Gastrocnemius medialis (tissue), 4 donors: ENCODE data around the gene GRIK1. TPM values are rescaled to one million over a fixed set of nuclear protein-coding genes. Genes with fewer than 3 reads are reported as not detected.

Experiments used
- ATAC-seq, 2 donors: fragments of 150-250 bp; one replicate each; pipeline ENCODE4 v1.9.1; 2016
- DNase-seq, 2 donors: peaks; one replicate each; pipeline ENCODE4 v3.0.0-alpha.2; 2019
- H3K27ac ChIP-seq, 4 donors: fragments of 200-600 bp; sonication (generic); 1 replicate in 1 of 4; 2 replicates in 3 of 4; pipeline ENCODE4 v1.5.1; 2016 to 2018; ENCODE audit warnings: mild to moderate bottlenecking in 2 of 4, moderate library complexity in 1 of 4
- H3K27me3 ChIP-seq, 3 donors: fragments of 200-600 bp; sonication (generic) in 2 of 3; 1 replicate in 1 of 3; 2 replicates in 2 of 3; pipeline versions ENCODE4 v1.5.1 to v1.6.0; 2016 to 2019; ENCODE audit warnings: mild to moderate bottlenecking in 1 of 3, moderate library complexity in 1 of 3
- H3K36me3 ChIP-seq, 2 donors: fragments of 200-600 bp; sonication (generic) in 1 of 2; one replicate each; pipeline ENCODE4 v1.5.1; 2017 to 2018
- H3K4me1 ChIP-seq, 2 donors: fragments of 200-600 bp; sonication (generic) in 1 of 2; one replicate each; pipeline ENCODE4 v1.5.1; 2016 to 2017; ENCODE audit warnings: mild to moderate bottlenecking in 2 of 2
- H3K4me3 ChIP-seq, 4 donors: fragments of 200-600 bp; sonication (generic) in 3 of 4; 1 replicate in 1 of 4; 2 replicates in 3 of 4; pipeline ENCODE4 v1.5.1; 2016 to 2019; ENCODE audit warnings: mild to moderate bottlenecking in 2 of 4
- H3K9me3 ChIP-seq, 3 donors: fragments of 200-600 bp; sonication (generic) in 2 of 3; 1 replicate in 1 of 3; 2 replicates in 2 of 3; pipeline ENCODE4 v1.5.1; 2016 to 2019
- CTCF ChIP-seq, 5 experiments: fragments of 450-650 bp in 3 of 5; fragments of 200-600 bp in 2 of 5; sonication (generic) in 2 of 5; IDR thresholded peaks in 4 of 5; conservative IDR thresholded peaks in 1 of 5; 1 replicate in 4 of 5; 2 replicates in 1 of 5; pipeline ENCODE4 v1.5.1; 2016 to 2019; ENCODE audit warnings: antibody characterized with exemption in 5 of 5, mild to moderate bottlenecking in 3 of 5, moderate library complexity in 3 of 5
- POLR2A ChIP-seq, 2 donors: fragments of 450-650 bp; IDR thresholded peaks; one replicate each; pipeline ENCODE4 v1.6.1; 2017; ENCODE audit warnings: antibody characterized with exemption in 2 of 2, mild to moderate bottlenecking in 2 of 2, moderate library complexity in 2 of 2
- in situ Hi-C, 4 donors: fragments of 200-750 bp; cut with MboI; loops; one replicate each; pipeline versions ENCODE4 v1.15.0 to v1.8.0; 2017; ENCODE audit warnings: low sequenced_read_pairs in 4 of 4
- intact Hi-C: fragments of 100-400 bp; cut with DNase I; formaldehyde crosslinking; loops from one replicate; pipeline ENCODE4 v1.15.1; 2023; ENCODE audit warnings: low total_unique reads
- total RNA-seq, 4 donors: library from RNA; depleted of rRNA; stranded (reverse); fragments of >200 nt; gene quantifications; one replicate each; pipeline versions ENCODE4 v1.1.0 to v1.2.3, GENCODE V29; 2016

GRIK1 gene
- total RNA-seq: under 1 TPM in 1 of 4 donors, not detected in 3; 0.13 TPM

- no peak within 1 kb of the TSS for H3K4me3 ChIP-seq
- in situ Hi-C loops: no loop called here
- no peak for TF ChIP-seq POLR2A (IDR thresholded peaks at IDR 0.05)
- TF ChIP-seq CTCF (IDR thresholded peaks at IDR 0.05 in 4 of 5, conservative IDR thresholded peaks at IDR 0.05 in 1 of 5): no peak
- intact Hi-C loops: no loop called here
- H3K27ac ChIP-seq: no peak within 1 kb of the TSS
- DNase-seq (no peak), ATAC-seq (no peak)
- no peaks in the 10 kb centered on the region for H3K9me3 ChIP-seq
- H3K27me3 ChIP-seq: peaks cover 21 to 32% (median 26%) of the 10 kb centered on the region in 3 donors
- H3K4me1 ChIP-seq: no peaks in the 10 kb centered on the region
- H3K36me3 ChIP-seq: no peaks in the 10 kb centered on the region
These were observed at the start of gene GRIK1 for GRCh38 chr21:29939924-29940275. Gene GRIK1, minus strand, starts transcription at chr21:29939996.

GRCh38 chr21:29987762-29988161, 48.0 kb upstream of the GRIK1 start:
- ATAC-seq (no peak), DNase-seq (no peak)
- Histone ChIP-seq H3K9me3 (no peaks in the 10 kb centered on the region), H3K27ac (no peak overlapping the region), H3K27me3 (no peaks in the 10 kb centered on the region), H3K4me3 (no peak overlapping the region), H3K36me3 (no peaks in the 10 kb centered on the region), H3K4me1 (no peaks in the 10 kb centered on the region)
- in situ Hi-C loops (no loop called here), intact Hi-C loops (no loop called here)
- TF ChIP-seq CTCF (IDR thresholded peaks at IDR 0.05 in 4 of 5, conservative IDR thresholded peaks at IDR 0.05 in 1 of 5): no peak
- TF ChIP-seq POLR2A (IDR thresholded peaks at IDR 0.05): no peak

GRCh38 chr21:29985866-29986265, 46.1 kb upstream of the GRIK1 start:
- Histone ChIP-seq H3K4me1 (no peaks in the 10 kb centered on the region), H3K27ac (no peak overlapping the region), H3K27me3 (no peaks in the 10 kb centered on the region), H3K36me3 (no peaks in the 10 kb centered on the region), H3K4me3 (no peak overlapping the region), H3K9me3 (no peaks in the 10 kb centered on the region)
- DNase-seq (no peak), ATAC-seq (no peak)
- TF ChIP-seq CTCF (IDR thresholded peaks at IDR 0.05 in 4 of 5, conservative IDR thresholded peaks at IDR 0.05 in 1 of 5): no peak
- no peak for TF ChIP-seq POLR2A (IDR thresholded peaks at IDR 0.05)
- in situ Hi-C loops (no loop called here), intact Hi-C loops (no loop called here)

GRCh38 chr21:29979043-29979442, 39.2 kb upstream of the GRIK1 start:
- H3K27me3 ChIP-seq: no peaks in the 10 kb centered on the region
- in situ Hi-C loops: no loop called here
- intact Hi-C loops: no loop called here
- H3K27ac ChIP-seq: no peak overlapping the region
- no peaks in the 10 kb centered on the region for H3K4me1 ChIP-seq
- no peak for DNase-seq
- H3K36me3 ChIP-seq: no peaks in the 10 kb centered on the region
- ATAC-seq: no peak
- TF ChIP-seq CTCF (IDR thresholded peaks at IDR 0.05 in 4 of 5, conservative IDR thresholded peaks at IDR 0.05 in 1 of 5) (no peak), POLR2A (IDR thresholded peaks at IDR 0.05) (no peak)
- H3K9me3 ChIP-seq: no peaks in the 10 kb centered on the region
- H3K4me3 ChIP-seq: no peak overlapping the region

- in situ Hi-C loops (no loop called here), intact Hi-C loops (no loop called here)
- DNase-seq: no peak
- Histone ChIP-seq H3K4me3 (no peak overlapping the region), H3K4me1 (no peaks in the 10 kb centered on the region), H3K36me3 (no peaks in the 10 kb centered on the region), H3K27ac (no peak overlapping the region), H3K27me3 (no peaks in the 10 kb centered on the region), H3K9me3 (no peaks in the 10 kb centered on the region)
- ATAC-seq: no peak
- TF ChIP-seq CTCF (IDR thresholded peaks at IDR 0.05 in 4 of 5, conservative IDR thresholded peaks at IDR 0.05 in 1 of 5): no peak
- no peak for TF ChIP-seq POLR2A (IDR thresholded peaks at IDR 0.05)
These were observed 36.0 kb upstream of the GRIK1 start for GRCh38 chr21:29975776-29976175.
